Left ventricle myocardium inferior (tissue), 1 donor: ENCODE data around the gene NDE1. TPM values are rescaled to one million over a fixed set of nuclear protein-coding genes. Genes with fewer than 3 reads are reported as not detected.

Experiments used
- DNase-seq: peaks from one replicate; pipeline ENCODE4 v3.0.0-alpha.2; 2020
- H3K27ac ChIP-seq: fragments of 200-600 bp; replicated peaks from 2 replicates; pipeline ENCODE4 v1.8.0; 2021
- H3K27me3 ChIP-seq: fragments of 200-600 bp; 2 replicates; pipeline ENCODE4 v1.8.0; 2021; ENCODE audit warnings: low read depth
- H3K36me3 ChIP-seq: fragments of 200-600 bp; 2 replicates; pipeline ENCODE4 v1.8.0; 2021
- H3K4me1 ChIP-seq: fragments of 200-600 bp; 2 replicates; pipeline ENCODE4 v1.8.0; 2021
- H3K4me3 ChIP-seq: fragments of 200-600 bp; 2 replicates; pipeline ENCODE4 v1.8.0; 2021; ENCODE audit warnings: mild to moderate bottlenecking, moderate library complexity
- H3K9me3 ChIP-seq: fragments of 200-600 bp; replicated peaks from 2 replicates; pipeline ENCODE4 v1.8.0; 2021
- intact Hi-C: fragments of 100-400 bp; cut with micrococcal nuclease; formaldehyde crosslinking; loops from one replicate; pipeline ENCODE4 v1.11.0; 2022
- total RNA-seq: library from RNA; stranded (reverse); fragmentation: NEBNext Ultra II Directional; extraction: Animal tissue kit (Norgen Biotek cat#: 25700); gene quantifications from one replicate; pipeline ENCODE4 v1.2.1, GENCODE V29; 2021
- TF ChIP-seq, protein P1 (sequence below): fragments of 200-600 bp; IDR thresholded peaks from 2 replicates; pipeline ENCODE4 v1.8.0; 2021; ENCODE audit warnings: antibody characterized with exemption, mild to moderate bottlenecking, borderline replicate concordance
- donor health status: DM: no; HTN: yes; CAD: no; lungs with severe emphysema.

NDE1 gene
- total RNA-seq, 1 donor from 2014 or later, result 16.3 TPM

DNA sequence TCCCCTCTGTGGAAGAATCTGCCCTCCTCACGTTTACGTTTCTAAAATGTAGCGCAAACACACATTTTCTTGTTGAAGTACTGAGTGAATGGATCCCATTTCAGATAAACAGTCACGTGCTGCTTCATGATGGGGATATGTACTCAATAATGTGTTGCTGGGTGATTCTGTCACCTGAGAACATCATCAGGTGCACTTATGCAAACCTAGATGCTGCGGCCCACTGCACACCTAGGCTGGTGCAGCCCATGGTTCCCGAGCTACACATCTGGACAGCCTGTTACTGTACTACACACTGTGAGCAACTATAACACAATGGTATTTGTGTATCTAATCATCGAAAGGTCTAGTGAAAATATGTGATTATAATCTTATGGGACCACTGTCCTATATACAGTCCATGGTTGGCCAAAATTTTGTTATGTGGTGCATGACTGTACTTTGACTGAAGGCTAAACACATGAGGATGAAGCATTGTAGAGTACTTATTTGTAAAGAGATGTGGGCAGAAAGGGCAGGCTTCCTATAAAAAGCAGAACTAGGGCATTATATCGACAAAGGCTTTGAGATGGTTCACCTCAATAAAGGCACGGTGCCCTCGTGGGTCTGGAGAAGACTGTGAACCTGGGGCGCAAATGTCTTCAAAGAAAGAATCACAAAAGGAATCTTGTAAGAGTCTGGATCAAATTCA, 33.4 kb upstream of the NDE1 start:
- intact Hi-C loops, result no loop called here
- H3K4me3 ChIP-seq, result no peak overlapping the region
- TF ChIP-seq, protein P1, sequence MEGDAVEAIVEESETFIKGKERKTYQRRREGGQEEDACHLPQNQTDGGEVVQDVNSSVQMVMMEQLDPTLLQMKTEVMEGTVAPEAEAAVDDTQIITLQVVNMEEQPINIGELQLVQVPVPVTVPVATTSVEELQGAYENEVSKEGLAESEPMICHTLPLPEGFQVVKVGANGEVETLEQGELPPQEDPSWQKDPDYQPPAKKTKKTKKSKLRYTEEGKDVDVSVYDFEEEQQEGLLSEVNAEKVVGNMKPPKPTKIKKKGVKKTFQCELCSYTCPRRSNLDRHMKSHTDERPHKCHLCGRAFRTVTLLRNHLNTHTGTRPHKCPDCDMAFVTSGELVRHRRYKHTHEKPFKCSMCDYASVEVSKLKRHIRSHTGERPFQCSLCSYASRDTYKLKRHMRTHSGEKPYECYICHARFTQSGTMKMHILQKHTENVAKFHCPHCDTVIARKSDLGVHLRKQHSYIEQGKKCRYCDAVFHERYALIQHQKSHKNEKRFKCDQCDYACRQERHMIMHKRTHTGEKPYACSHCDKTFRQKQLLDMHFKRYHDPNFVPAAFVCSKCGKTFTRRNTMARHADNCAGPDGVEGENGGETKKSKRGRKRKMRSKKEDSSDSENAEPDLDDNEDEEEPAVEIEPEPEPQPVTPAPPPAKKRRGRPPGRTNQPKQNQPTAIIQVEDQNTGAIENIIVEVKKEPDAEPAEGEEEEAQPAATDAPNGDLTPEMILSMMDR, result no peak
- H3K27me3 ChIP-seq, result no peaks in the 10 kb centered on the region
- H3K9me3 ChIP-seq, result no peaks in the 10 kb centered on the region
- no peak overlapping the region for H3K27ac ChIP-seq
- H3K36me3 ChIP-seq, result peaks cover 98% of the 10 kb centered on the region
- no peak for DNase-seq
- H3K4me1 ChIP-seq, result peaks cover 25% of the 10 kb centered on the region

- H3K36me3 ChIP-seq, result peaks cover 92% of the 10 kb centered on the region
- H3K27me3 ChIP-seq, result no peaks in the 10 kb centered on the region
- H3K27ac ChIP-seq, result no peak overlapping the region
- H3K9me3 ChIP-seq, result no peaks in the 10 kb centered on the region
- intact Hi-C loops, result no loop called here
- peaks cover 36% of the 10 kb centered on the region for H3K4me1 ChIP-seq
- H3K4me3 ChIP-seq, result no peak overlapping the region
- no peak for DNase-seq
- TF ChIP-seq, protein P1, result no peak
Measured at GRCh38 chr16:15617901-15618300, 32.1 kb upstream of the NDE1 start.

DNA sequence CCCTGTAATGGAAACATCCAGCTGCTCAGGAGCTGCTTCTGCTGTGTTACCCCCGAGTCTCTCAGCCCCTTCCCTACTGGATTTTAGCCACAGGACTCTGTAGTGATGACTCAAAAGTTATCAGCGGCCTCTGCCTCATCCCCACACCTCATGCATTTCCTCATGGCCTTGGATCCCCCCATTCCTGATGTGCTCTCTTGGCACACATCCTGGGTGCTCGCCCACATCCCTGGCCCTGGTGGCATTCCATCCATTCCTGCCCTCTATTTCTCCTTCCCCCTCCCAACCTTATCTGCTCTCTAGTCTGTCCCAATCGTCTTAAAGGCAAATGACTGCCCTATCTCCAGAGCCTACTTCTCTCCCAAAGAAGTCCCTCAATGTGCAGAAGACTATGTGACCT, 31.7 kb upstream of the NDE1 start:
- Histone ChIP-seq H3K4me3 (no peak overlapping the region), H3K9me3 (no peaks in the 10 kb centered on the region), H3K27me3 (no peaks in the 10 kb centered on the region), H3K4me1 (peaks cover 37% of the 10 kb centered on the region), H3K27ac (no peak overlapping the region), H3K36me3 (peaks cover 92% of the 10 kb centered on the region)
- intact Hi-C loops, result no loop called here
- no peak for DNase-seq
- TF ChIP-seq, protein P1, result no peak

DNA sequence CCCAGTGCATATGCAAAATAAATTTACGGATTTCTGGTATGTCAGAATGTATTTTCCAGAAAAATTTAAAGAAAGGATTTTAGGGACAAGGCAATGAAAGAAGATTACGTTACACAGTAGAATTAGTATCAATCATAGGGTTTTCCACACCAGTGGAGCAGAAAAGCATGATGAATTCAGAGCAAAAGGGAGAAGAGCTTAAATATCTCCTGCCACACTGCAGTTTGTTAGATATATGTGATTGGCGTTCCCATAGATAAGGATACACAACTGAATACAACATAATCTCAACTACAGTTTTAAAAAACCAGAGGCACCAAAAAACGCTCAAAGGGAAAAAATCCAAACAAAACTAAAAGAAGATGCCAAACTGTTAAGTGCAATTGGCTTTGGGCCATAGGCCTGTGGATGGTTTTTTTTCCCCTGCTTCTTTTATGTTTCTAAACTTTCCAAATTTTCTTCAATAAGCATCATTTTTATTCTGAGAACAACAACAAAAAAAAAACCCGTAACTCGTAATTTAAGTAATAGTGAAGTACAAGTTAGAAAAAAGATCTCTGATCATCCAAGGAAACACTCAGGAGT, 29.3 kb upstream of the NDE1 start:
- Histone ChIP-seq H3K9me3 (no peaks in the 10 kb centered on the region), H3K4me1 (peaks cover 37% of the 10 kb centered on the region), H3K27ac (peak overlapping the region; percentile 65), H3K4me3 (no peak overlapping the region), H3K36me3 (peaks cover 92% of the 10 kb centered on the region), H3K27me3 (no peaks in the 10 kb centered on the region)
- TF ChIP-seq, protein P1, result no peak
- intact Hi-C loops, result no loop called here
- DNase-seq, result no peak

GRCh38 chr16:15621456-15621855, 28.6 kb upstream of the NDE1 start:
- intact Hi-C loops, result no loop called here
- peak overlapping the region; percentile 9 for H3K4me3 ChIP-seq
- TF ChIP-seq, protein P1, result no peak

More at GRCh38 chr16:15621456-15621855, 28.6 kb upstream of the NDE1 start:
- H3K36me3 ChIP-seq, result peaks cover 88% of the 10 kb centered on the region
- no peak for DNase-seq
- H3K27ac ChIP-seq, result peak overlapping the region; percentile 65
- H3K4me1 ChIP-seq, result peaks cover 37% of the 10 kb centered on the region
- no peaks in the 10 kb centered on the region for H3K9me3 ChIP-seq
- H3K27me3 ChIP-seq, result no peaks in the 10 kb centered on the region
